HepG2 (cell line): ENCODE data around the gene GLI3. TPM values are rescaled to one million over a fixed set of nuclear protein-coding genes. Genes with fewer than 3 reads are reported as not detected.

Experiments
- ARNTL ChIP-seq: sonication (generic); formaldehyde crosslinking; IDR thresholded peaks from 2 replicates; pipeline ENCODE4 v1.4.0; 2020; ENCODE audit warnings: mild to moderate bottlenecking, missing genetic modification reagents
- DMAP1 ChIP-seq: IDR thresholded peaks from 2 replicates; pipeline ENCODE4 v1.6.1; 2016
- FOXK1 ChIP-seq: sonication (generic); formaldehyde crosslinking; IDR thresholded peaks from 2 replicates; pipeline ENCODE4 v1.4.0; 2020; ENCODE audit warnings: low read depth, missing genetic modification reagents, borderline replicate concordance
- FOXM1 ChIP-seq: sonication (generic); formaldehyde crosslinking; IDR thresholded peaks from 2 replicates; pipeline ENCODE4 v1.5.0; 2020; ENCODE audit warnings: missing genetic modification reagents
- HNRNPK ChIP-seq: fragments of 200-400 bp; formaldehyde crosslinking; IDR thresholded peaks from 2 replicates; pipeline ENCODE4 v1.6.1; 2018; ENCODE audit warnings: low read length, low read depth, moderate library complexity, mild to moderate bottlenecking; ENCODE audit not compliant: poor library complexity, severe bottlenecking
- KDM2A ChIP-seq: sonication (generic); formaldehyde crosslinking; IDR thresholded peaks from 2 replicates; pipeline ENCODE4 v1.4.0; 2020; ENCODE audit warnings: low read depth, missing genetic modification reagents, borderline replicate concordance
- KDM3A ChIP-seq: IDR thresholded peaks from 2 replicates; pipeline ENCODE4 v1.6.1; 2018; ENCODE audit warnings: low read depth, missing compliant biosample characterization
- NR2C2 ChIP-seq: sonication (generic); formaldehyde crosslinking; IDR thresholded peaks from 2 replicates; pipeline ENCODE4 v1.4.0; 2020; ENCODE audit warnings: missing genetic modification reagents, mild to moderate bottlenecking, moderate library complexity, borderline replicate concordance
- PTBP1 ChIP-seq: fragments of 200-400 bp; formaldehyde crosslinking; IDR thresholded peaks from 2 replicates; pipeline ENCODE4 v1.6.1; 2018; ENCODE audit warnings: low read length, low read depth; ENCODE audit not compliant: poor library complexity, severe bottlenecking
- RFX3 ChIP-seq: IDR thresholded peaks from 2 replicates; pipeline ENCODE4 v1.6.1; 2016; ENCODE audit warnings: missing biosample characterization, missing genetic modification reagents
- SP1 ChIP-seq, 2 experiments: fragments of 450-650 bp in 1 of 2; sonication (generic) in 1 of 2; formaldehyde crosslinking in 1 of 2; IDR thresholded peaks; 2 replicates each; pipeline versions ENCODE4 v1.4.0 to v1.6.1; 2016 to 2020; ENCODE audit warnings: missing genetic modification reagents in 1 of 2
- SRY ChIP-seq: sonication (generic); formaldehyde crosslinking; IDR thresholded peaks from 2 replicates; pipeline ENCODE4 v1.8.0; 2022; ENCODE audit warnings: mild to moderate bottlenecking, missing genetic modification reagents
- ZFYVE20 ChIP-seq: sonication (generic); formaldehyde crosslinking; IDR thresholded peaks from 2 replicates; pipeline ENCODE4 v1.8.0; 2023; ENCODE audit warnings: low read depth, mild to moderate bottlenecking, moderate library complexity, missing genetic modification reagents, borderline replicate concordance
- polyA plus RNA-seq, 8 experiments: library from polyadenylated mRNA; depleted of rRNA in 3 of 8; stranded (reverse) in 7 of 8; unstranded in 1 of 8; fragments of >200 nt; fragmentation: Illumina TruSeq in 4 of 8; extraction: Trizol in 4 of 8; gene quantifications; 2 replicates each; pipeline versions ENCODE4 v1.2.1 to v1.2.3, GENCODE V29; 2011 to 2016; ENCODE audit warnings: low read depth in 4 of 8, missing spikeins in 1 of 8, mixed read lengths in 1 of 8; ENCODE audit not compliant: insufficient read depth in 1 of 8
- total RNA-seq, 5 experiments: library from RNA; depleted of rRNA; stranded (reverse); fragments of >200 nt; fragmentation: Illumina TruSeq; extraction: Trizol; gene quantifications; 2 replicates each; pipeline ENCODE4 v1.2.3, GENCODE V29; 2016; ENCODE audit warnings: low read depth in 1 of 5
- TF ChIP-seq, protein P1 (sequence below): sonication (generic); formaldehyde crosslinking; IDR thresholded peaks from 2 replicates; pipeline ENCODE4 v1.4.0; 2020; ENCODE audit warnings: mild to moderate bottlenecking, missing genetic modification reagents
- TF ChIP-seq, protein P2 (sequence below): sonication (generic); formaldehyde crosslinking; IDR thresholded peaks from 2 replicates; pipeline ENCODE4 v1.4.0; 2020; ENCODE audit warnings: mild to moderate bottlenecking, missing genetic modification reagents

Gene GLI3
- total and polyA plus RNA-seq, 2 of the 13 experiments (the other 11 are each of a cell fraction or from before 2014, with no cell fraction given) = not detected

- TF ChIP-seq ZFYVE20 (no peak), FOXM1 (CRISPR knock-in tag) (no peak), SRY (CRISPR knock-in tag) (0 out of 2 replicates have a peak, but pooled peaks have one; percentile 53), NR2C2 (CRISPR knock-in tag) (peak; percentile 96), KDM3A (no peak), RFX3 (CRISPR knock-in tag) (no peak), KDM2A (CRISPR knock-in tag) (no peak), ARNTL (CRISPR knock-in tag) (0 out of 2 replicates have a peak, but pooled peaks have one; percentile 26), HNRNPK (no peak), PTBP1 (no peak), DMAP1 (CRISPR knock-in tag) (no peak), SP1 (IDR thresholded peaks at IDR 0.05) (no peak), SP1 (CRISPR knock-in tag; IDR thresholded peaks at IDR 0.05) (no peak; the same call in 1 of the 2 replicates), FOXK1 (CRISPR knock-in tag) (peak; percentile 73; the same call in 1 of the 2 replicates)
- TF ChIP-seq, protein P1, sequence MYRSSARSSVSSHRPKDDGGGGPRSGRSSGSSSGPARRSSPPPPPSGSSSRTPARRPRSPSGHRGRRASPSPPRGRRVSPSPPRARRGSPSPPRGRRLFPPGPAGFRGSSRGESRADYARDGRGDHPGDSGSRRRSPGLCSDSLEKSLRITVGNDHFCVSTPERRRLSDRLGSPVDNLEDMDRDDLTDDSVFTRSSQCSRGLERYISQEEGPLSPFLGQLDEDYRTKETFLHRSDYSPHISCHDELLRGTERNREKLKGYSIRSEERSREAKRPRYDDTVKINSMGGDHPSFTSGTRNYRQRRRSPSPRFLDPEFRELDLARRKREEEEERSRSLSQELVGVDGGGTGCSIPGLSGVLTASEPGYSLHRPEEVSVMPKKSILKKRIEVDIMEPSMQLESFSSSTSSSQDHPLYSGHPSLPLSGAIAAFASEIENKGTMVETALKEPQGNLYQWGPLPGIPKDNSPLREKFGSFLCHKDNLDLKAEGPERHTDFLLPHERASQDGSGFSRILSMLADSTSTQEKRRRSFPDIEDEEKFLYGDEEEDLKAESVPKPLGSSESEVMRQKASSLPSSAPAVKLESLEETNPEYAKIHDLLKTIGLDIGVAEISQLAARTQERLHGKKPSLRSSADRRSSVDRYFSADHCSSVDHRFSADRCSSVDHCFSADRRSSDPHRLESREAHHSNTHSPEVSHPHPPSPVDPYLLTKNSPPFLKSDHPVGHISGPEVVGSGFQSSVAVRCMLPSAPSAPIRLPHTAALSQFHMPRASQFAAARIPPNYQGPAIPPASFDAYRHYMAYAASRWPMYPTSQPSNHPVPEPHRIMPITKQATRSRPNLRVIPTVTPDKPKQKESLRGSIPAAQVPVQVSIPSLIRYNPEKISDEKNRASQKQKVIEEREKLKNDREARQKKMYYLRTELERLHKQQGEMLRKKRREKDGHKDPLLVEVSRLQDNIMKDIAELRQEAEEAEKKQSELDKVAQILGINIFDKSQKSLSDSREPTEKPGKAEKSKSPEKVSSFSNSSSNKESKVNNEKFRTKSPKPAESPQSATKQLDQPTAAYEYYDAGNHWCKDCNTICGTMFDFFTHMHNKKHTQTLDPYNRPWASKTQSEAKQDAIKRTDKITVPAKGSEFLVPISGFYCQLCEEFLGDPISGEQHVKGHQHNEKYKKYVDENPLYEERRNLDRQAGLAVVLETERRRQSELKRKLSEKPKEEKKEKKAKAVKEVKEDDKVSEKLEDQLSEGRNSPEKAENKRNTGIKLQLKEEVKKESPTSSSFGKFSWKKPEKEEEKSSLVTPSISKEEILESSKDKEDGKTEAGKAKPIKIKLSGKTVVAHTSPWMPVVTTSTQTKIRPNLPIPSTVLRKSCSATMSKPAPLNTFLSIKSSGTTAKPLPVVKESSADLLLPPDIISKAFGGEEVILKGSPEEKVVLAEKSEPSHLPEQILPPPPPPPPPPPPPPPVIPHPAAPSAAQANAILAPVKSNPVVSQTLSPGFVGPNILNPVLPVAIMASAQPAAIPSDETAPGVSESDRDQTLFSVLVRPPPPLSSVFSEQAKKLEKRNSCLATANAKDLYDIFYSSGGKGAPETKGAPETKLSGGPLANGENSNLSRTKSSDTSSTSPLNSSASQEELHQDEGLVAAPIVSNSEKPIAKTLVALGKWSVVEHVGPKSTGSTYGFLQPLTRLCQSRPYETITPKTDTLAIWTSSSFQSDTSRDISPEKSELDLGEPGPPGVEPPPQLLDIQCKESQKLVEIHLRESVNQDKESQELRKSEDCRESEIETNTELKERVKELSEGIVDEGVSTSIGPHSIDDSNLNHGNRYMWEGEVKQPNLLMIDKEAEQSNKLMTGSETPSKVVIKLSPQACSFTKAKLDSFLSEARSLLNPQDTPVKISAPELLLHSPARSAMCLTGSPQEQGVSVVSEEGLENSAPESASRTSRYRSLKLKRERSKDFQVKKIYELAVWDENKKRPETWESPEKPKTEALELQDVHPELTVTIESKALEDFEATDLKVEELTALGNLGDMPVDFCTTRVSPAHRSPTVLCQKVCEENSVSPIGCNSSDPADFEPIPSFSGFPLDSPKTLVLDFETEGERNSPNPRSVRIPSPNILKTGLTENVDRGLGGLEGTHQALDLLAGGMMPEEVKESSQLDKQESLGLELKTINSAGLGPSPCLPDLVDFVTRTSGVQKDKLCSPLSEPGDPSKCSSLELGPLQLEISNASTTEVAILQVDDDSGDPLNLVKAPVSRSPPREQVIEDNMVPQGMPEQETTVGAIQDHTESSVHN = no peak
- TF ChIP-seq, protein P2, sequence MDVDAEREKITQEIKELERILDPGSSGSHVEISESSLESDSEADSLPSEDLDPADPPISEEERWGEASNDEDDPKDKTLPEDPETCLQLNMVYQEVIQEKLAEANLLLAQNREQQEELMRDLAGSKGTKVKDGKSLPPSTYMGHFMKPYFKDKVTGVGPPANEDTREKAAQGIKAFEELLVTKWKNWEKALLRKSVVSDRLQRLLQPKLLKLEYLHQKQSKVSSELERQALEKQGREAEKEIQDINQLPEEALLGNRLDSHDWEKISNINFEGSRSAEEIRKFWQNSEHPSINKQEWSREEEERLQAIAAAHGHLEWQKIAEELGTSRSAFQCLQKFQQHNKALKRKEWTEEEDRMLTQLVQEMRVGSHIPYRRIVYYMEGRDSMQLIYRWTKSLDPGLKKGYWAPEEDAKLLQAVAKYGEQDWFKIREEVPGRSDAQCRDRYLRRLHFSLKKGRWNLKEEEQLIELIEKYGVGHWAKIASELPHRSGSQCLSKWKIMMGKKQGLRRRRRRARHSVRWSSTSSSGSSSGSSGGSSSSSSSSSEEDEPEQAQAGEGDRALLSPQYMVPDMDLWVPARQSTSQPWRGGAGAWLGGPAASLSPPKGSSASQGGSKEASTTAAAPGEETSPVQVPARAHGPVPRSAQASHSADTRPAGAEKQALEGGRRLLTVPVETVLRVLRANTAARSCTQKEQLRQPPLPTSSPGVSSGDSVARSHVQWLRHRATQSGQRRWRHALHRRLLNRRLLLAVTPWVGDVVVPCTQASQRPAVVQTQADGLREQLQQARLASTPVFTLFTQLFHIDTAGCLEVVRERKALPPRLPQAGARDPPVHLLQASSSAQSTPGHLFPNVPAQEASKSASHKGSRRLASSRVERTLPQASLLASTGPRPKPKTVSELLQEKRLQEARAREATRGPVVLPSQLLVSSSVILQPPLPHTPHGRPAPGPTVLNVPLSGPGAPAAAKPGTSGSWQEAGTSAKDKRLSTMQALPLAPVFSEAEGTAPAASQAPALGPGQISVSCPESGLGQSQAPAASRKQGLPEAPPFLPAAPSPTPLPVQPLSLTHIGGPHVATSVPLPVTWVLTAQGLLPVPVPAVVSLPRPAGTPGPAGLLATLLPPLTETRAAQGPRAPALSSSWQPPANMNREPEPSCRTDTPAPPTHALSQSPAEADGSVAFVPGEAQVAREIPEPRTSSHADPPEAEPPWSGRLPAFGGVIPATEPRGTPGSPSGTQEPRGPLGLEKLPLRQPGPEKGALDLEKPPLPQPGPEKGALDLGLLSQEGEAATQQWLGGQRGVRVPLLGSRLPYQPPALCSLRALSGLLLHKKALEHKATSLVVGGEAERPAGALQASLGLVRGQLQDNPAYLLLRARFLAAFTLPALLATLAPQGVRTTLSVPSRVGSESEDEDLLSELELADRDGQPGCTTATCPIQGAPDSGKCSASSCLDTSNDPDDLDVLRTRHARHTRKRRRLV = no peak
Measured at GRCh38 chr7:41942468-41943093, 294.4 kb downstream of the GLI3 start (continued).
